Gastrocnemius medialis (tissue), 4 donors: ENCODE data around the gene GFRA1.

ENCODE experiments used
- CTCF ChIP-seq, 5 experiments: fragments of 450-650 bp in 3 of 5; fragments of 200-600 bp in 2 of 5; sonication (generic) in 2 of 5; IDR thresholded peaks in 4 of 5; conservative IDR thresholded peaks in 1 of 5; 1 replicate in 4 of 5; 2 replicates in 1 of 5; pipeline ENCODE4 v1.5.1; 2016 to 2019; ENCODE audit warnings: antibody characterized with exemption in 5 of 5, mild to moderate bottlenecking in 3 of 5, moderate library complexity in 3 of 5
- POLR2A ChIP-seq, 2 donors: fragments of 450-650 bp; IDR thresholded peaks; one replicate each; pipeline ENCODE4 v1.6.1; 2017; ENCODE audit warnings: antibody characterized with exemption in 2 of 2, mild to moderate bottlenecking in 2 of 2, moderate library complexity in 2 of 2

GRCh38 chr10:116237260-116237659 is 35.7 kb downstream of the GFRA1 start:
- TF ChIP-seq POLR2A (IDR thresholded peaks at IDR 0.05) (no peak), CTCF (IDR thresholded peaks at IDR 0.05 in 4 of 5, conservative IDR thresholded peaks at IDR 0.05 in 1 of 5) (no peak)
